HG03025 (cell line): ENCODE results near the gene GPR141.

Source experiments
- ATAC-seq: cut with Tn5 transposase; IDR thresholded peaks from one replicate; pipeline ENCODE4 v1.9.1; 2021; ENCODE audit warnings: mild to moderate bottlenecking, moderate library complexity; ENCODE audit not compliant: unreplicated experiment, low FRiP score

The GPR141 gene

GRCh38 chr7:37775921-37776320 is 92.4 kb downstream of the GPR141 start:
- no peak for ATAC-seq

- no peak for ATAC-seq
Observed at GRCh38 chr7:37781156-37781555, 97.6 kb downstream of the GPR141 start.

GRCh38 chr7:37782166-37782565 is 98.6 kb downstream of the GPR141 start:
- ATAC-seq, result no peak

- no peak for ATAC-seq
Observed at GRCh38 chr7:37784015-37784414, 100.4 kb downstream of the GPR141 start.

- peak; percentile 93 for ATAC-seq
Observed at GRCh38 chr7:37786741-37787569, 103.4 kb downstream of the GPR141 start.
